ENCODE measurements around the gene EXOSC7. TPM values are rescaled to one million over a fixed set of nuclear protein-coding genes. Genes with fewer than 3 reads are reported as not detected.

Gene EXOSC7
- polyA plus RNA-seq, 1 of the 3 experiments (the other 2 are of a cell fraction), result 83.5 TPM

DNA sequence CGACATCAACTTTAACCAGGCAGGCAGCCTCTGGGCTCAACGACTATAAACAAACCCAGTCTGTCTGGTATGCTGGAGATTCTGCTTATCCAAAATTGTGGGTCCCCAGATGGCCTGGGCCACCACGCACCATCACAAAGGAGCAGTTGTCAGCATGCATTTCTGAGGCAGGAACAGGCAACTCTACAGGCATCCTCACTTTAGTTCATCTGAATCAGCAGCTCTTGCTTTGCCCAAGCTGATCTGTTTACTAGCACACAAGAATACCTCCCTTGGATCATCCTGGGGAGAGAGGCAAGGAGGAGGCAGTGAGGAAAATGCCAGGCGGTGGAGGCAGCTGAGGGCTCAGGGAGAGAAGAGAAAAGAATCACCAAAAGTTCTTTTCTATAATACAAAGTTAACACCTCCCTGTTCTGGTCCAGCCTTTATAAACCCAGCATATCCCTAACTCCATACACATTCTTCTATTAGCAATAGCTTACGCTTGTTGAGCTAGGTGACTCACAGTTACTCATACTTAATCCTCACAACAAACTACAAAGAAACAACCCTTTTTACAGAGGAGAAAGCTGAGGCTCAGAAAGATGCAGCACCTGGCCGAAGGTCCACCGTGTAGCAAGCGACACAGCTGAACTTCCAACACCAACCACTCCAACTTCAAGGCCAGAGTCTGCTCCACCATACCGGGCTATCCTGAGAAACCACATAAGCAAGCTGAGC, 33.7 kb upstream of the EXOSC7 start:
- no peak overlapping the region for H3K27ac ChIP-seq (ENCODE audit: low read depth in 2 of 2, low read length in 1 of 2)
- no peak for DNase-seq
- TF ChIP-seq RXRA (IDR thresholded peaks at IDR 0.05; ENCODE audit: borderline replicate concordance, low read depth) (no peak), SIN3A (IDR thresholded peaks at IDR 0.05; ENCODE audit: borderline replicate concordance, low read depth, low read length) (no peak), JUND (IDR thresholded peaks at IDR 0.05) (0 out of 2 replicates have a peak, but pooled peaks have one; percentile 23), FOSL2 (IDR thresholded peaks at IDR 0.05; ENCODE audit: borderline replicate concordance, low read depth) (peak; percentile 74; the same call in 1 of the 2 replicates)
- TF ChIP-seq, protein P1, sequence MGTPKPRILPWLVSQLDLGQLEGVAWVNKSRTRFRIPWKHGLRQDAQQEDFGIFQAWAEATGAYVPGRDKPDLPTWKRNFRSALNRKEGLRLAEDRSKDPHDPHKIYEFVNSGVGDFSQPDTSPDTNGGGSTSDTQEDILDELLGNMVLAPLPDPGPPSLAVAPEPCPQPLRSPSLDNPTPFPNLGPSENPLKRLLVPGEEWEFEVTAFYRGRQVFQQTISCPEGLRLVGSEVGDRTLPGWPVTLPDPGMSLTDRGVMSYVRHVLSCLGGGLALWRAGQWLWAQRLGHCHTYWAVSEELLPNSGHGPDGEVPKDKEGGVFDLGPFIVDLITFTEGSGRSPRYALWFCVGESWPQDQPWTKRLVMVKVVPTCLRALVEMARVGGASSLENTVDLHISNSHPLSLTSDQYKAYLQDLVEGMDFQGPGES (IDR thresholded peaks at IDR 0.05; ENCODE audit: low read depth, low read length), result no peak
- H3K4me1 ChIP-seq (ENCODE audit: control insufficient read depth in 1 of 2, insufficient read depth in 2 of 2, low read depth in 1 of 2, low read length in 1 of 2), result peaks cover 0 to 2% of the 10 kb centered on the region in 2 experiments; a peak in 1 of 4 replicates
- no peaks in the 10 kb centered on the region for H3F3A ChIP-seq (replicated peaks; ENCODE audit: insufficient read depth)
- no peaks in the 10 kb centered on the region for H3K9me2 ChIP-seq
- ChIA-PET CTCF (no interaction called here), POLR2A (no interaction called here)
- no peaks in the 10 kb centered on the region for H3K27me3 ChIP-seq (ENCODE audit: insufficient read depth)
- H3K9ac ChIP-seq, result no peak overlapping the region
- H4K20me1 ChIP-seq (ENCODE audit: insufficient read depth), result no peaks in the 10 kb centered on the region
- H3K79me2 ChIP-seq (ENCODE audit: insufficient read depth), result peaks cover 4% of the 10 kb centered on the region; the same call in 1 of the 2 replicates
- WGBS (ENCODE audit: low lambda C conversion rate), result 75% methylated on average over 9 of the region's 9 CpGs
- no peaks in the 10 kb centered on the region for H3K9me3 ChIP-seq
- peaks cover 0 to 31% of the 10 kb centered on the region in 2 experiments for H3K36me3 ChIP-seq (replicated peaks in 1 of 2; ENCODE audit: control insufficient read depth in 1 of 2, insufficient read depth in 2 of 2, low read length in 1 of 2)
- H3K4me3 ChIP-seq (ENCODE audit: low read depth in 2 of 2, low read length in 1 of 2), result no peak overlapping the region
- H2AFZ ChIP-seq (ENCODE audit: low read depth), result no peak overlapping the region
- no peak overlapping the region; the same call in 1 of the 2 replicates for H3K4me2 ChIP-seq

DNA sequence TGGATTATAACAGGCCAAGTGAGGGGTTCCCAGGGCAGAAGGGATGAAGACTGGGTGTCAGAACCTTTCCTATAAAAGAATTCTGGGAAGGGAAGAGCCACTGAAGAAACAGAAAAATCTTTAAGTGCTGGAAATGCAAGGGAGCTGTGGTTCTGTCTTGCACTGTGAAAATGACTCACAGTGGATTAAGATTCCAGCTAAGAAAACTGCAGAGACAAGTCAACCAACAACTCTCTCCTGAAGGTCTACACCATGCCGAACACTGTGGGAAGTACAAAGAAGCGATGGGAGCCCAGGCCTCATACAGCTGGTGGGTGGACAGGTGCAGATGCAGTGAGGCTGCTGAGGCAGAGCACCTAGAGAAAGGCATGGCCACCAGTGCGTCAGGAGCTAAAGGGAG, 27.8 kb upstream of the EXOSC7 start:
- CTCF ChIA-PET, result no interaction called here
- Histone ChIP-seq H4K20me1 (ENCODE audit: insufficient read depth) (no peaks in the 10 kb centered on the region), H3K36me3 (replicated peaks in 1 of 2; ENCODE audit: control insufficient read depth in 1 of 2, insufficient read depth in 2 of 2, low read length in 1 of 2) (peaks cover 0 to 9% of the 10 kb centered on the region in 2 experiments)

More for the DNA sequence above, 27.8 kb upstream of the EXOSC7 start:
- no peak for TF ChIP-seq FOSL2 (IDR thresholded peaks at IDR 0.05; ENCODE audit: borderline replicate concordance, low read depth)
- no peak for TF ChIP-seq NFIC (IDR thresholded peaks at IDR 0.05; ENCODE audit: borderline replicate concordance)
- TF ChIP-seq, protein P2, sequence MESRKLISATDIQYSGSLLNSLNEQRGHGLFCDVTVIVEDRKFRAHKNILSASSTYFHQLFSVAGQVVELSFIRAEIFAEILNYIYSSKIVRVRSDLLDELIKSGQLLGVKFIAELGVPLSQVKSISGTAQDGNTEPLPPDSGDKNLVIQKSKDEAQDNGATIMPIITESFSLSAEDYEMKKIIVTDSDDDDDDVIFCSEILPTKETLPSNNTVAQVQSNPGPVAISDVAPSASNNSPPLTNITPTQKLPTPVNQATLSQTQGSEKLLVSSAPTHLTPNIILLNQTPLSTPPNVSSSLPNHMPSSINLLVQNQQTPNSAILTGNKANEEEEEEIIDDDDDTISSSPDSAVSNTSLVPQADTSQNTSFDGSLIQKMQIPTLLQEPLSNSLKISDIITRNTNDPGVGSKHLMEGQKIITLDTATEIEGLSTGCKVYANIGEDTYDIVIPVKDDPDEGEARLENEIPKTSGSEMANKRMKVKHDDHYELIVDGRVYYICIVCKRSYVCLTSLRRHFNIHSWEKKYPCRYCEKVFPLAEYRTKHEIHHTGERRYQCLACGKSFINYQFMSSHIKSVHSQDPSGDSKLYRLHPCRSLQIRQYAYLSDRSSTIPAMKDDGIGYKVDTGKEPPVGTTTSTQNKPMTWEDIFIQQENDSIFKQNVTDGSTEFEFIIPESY (IDR thresholded peaks at IDR 0.05; ENCODE audit: borderline replicate concordance, low read depth), result no peak
- no peak for TF ChIP-seq YY1 (IDR thresholded peaks at IDR 0.05; ENCODE audit: low read depth)
- TF ChIP-seq CTCF (IDR thresholded peaks at IDR 0.05), result no peak
- no peak for TF ChIP-seq USF2 (IDR thresholded peaks at IDR 0.05; ENCODE audit: borderline replicate concordance, low read depth, low read length)
- Histone ChIP-seq H3K9ac (no peak overlapping the region), H3K9me3 (no peaks in the 10 kb centered on the region), H3K4me1 (ENCODE audit: control insufficient read depth in 1 of 2, insufficient read depth in 2 of 2, low read depth in 1 of 2, low read length in 1 of 2) (peaks cover 0 to 4% of the 10 kb centered on the region in 2 experiments; a peak in 1 of 4 replicates), H3F3A (replicated peaks; ENCODE audit: insufficient read depth) (no peaks in the 10 kb centered on the region), H3K27me3 (ENCODE audit: insufficient read depth) (no peaks in the 10 kb centered on the region), H3K27ac (ENCODE audit: low read depth in 2 of 2, low read length in 1 of 2) (no peak overlapping the region), H3K79me2 (ENCODE audit: insufficient read depth) (no peaks in the 10 kb centered on the region; the same call in none of the 2 replicates), H2AFZ (ENCODE audit: low read depth) (no peak overlapping the region), H3K4me3 (ENCODE audit: low read depth in 2 of 2, low read length in 1 of 2) (no peak overlapping the region), H3K9me2 (no peaks in the 10 kb centered on the region), H3K4me2 (no peak overlapping the region)
- POLR2A ChIA-PET, result no interaction called here
- no peak for DNase-seq
- 97% methylated on average over 3 of the region's 3 CpGs for WGBS (ENCODE audit: low lambda C conversion rate)
